NCI-H774 (cell line): ENCODE measurements around the gene CYP4F22.
"Not testable (repeated sequence)": the region's sequence is repeated elsewhere in the genome, so short reads cannot be mapped to it uniquely, and the experiment has no call there.

ENCODE experiments used
- DNase-seq: peaks from one replicate; lab custom pipeline; 2025; lab: John Stamatoyannopoulos, UW

CYP4F22 gene

GRCh38 chr19:15570420-15570819 lies 62.1 kb downstream of the CYP4F22 start:
- no peak for DNase-seq

GRCh38 chr19:15575406-15575805 lies 67.1 kb downstream of the CYP4F22 start:
- DNase-seq = no peak

GRCh38 chr19:15576526-15577156 lies 68.3 kb downstream of the CYP4F22 start:
- no peak for DNase-seq

- DNase-seq = no peak
Measured at GRCh38 chr19:15577184-15577771, 69.0 kb downstream of the CYP4F22 start.

GRCh38 chr19:15583346-15583745 lies 75.0 kb downstream of the CYP4F22 start:
- DNase-seq = no peak

GRCh38 chr19:15584095-15584494 lies 75.8 kb downstream of the CYP4F22 start:
- DNase-seq = no peak

- DNase-seq = peak; percentile 56
Measured at GRCh38 chr19:15584541-15585115, 76.3 kb downstream of the CYP4F22 start.

- no peak for DNase-seq
Measured at GRCh38 chr19:15587663-15588062, 79.3 kb downstream of the CYP4F22 start.

GRCh38 chr19:15588265-15588664 lies 79.9 kb downstream of the CYP4F22 start:
- DNase-seq = no peak

GRCh38 chr19:15589760-15590451 lies 81.6 kb downstream of the CYP4F22 start:
- DNase-seq = no peak

- no peak for DNase-seq
Measured at GRCh38 chr19:15591796-15592195, 83.5 kb downstream of the CYP4F22 start.

- not testable (repeated sequence) for DNase-seq
Measured at GRCh38 chr19:15592506-15592905, 84.2 kb downstream of the CYP4F22 start.

- not testable (repeated sequence) for DNase-seq
Measured at GRCh38 chr19:15593766-15594165, 85.4 kb downstream of the CYP4F22 start.

- no peak for DNase-seq
Measured at GRCh38 chr19:15595069-15595468, 86.7 kb downstream of the CYP4F22 start.
